ENCODE data around the gene SYNE1. TPM values are rescaled to one million over a fixed set of nuclear protein-coding genes. Genes with fewer than 3 reads are reported as not detected.

Gene SYNE1
- total and polyA plus RNA-seq, 2 of the 8 experiments (the other 6 are each of a cell fraction or from before 2014, with no cell fraction given): 2.8 to 5.5 TPM

DNA sequence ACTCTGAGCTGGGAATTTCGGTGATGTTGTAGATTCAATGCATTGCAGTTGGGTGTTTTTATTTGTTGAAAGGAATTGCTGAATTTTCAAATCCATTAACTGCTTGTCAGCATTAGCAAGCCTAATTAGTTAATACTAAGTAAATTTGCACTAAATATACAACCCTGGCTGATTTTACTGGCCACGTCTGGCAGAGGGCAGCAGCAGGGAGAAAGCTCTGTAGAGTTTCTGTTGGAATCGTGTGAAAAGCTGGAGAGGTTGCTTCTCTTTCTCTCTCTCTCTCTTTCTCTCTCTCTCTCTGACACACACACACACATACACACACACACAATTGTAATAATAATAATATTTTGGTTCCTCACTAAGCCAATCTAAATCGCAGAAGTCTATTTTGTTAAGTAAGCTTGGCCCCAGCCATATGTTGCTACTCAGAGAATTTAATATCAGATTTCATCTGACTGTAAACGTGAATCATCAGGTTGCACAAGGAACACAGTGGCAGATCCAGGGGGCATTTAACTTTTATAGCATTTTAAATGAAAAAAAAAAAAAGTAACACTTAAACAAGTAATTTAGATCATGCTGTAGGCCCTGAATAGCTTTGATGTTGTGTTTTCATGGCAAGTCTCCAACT lies 540.2 kb downstream of the SYNE1 start:
- no peaks in the 10 kb centered on the region for H4K20me1 ChIP-seq (replicated peaks in 1 of 2; ENCODE audit: control insufficient read depth in 1 of 2, insufficient read depth in 2 of 2, low read length in 2 of 2)
- H3K9me3 ChIP-seq (ENCODE audit: insufficient read depth in 2 of 2, low read depth in 1 of 2, low read length in 1 of 2): no peaks in the 10 kb centered on the region
- no peak overlapping the region for H3K9ac ChIP-seq (replicated peaks in 1 of 4; ENCODE audit: extremely low read depth in 1 of 4, low read depth in 3 of 4, low read length in 3 of 4)
- H3K79me1 ChIP-seq (ENCODE audit: low read depth, low read length): no peaks in the 10 kb centered on the region
- H4K5ac ChIP-seq (ENCODE audit: insufficient read length, low read depth, low read length): no peak overlapping the region
- peaks cover 0 to 3% (median 1%) of the 10 kb centered on the region in 4 experiments; a peak in 2 of 7 replicates for H3K4me1 ChIP-seq (replicated peaks in 1 of 4; ENCODE audit: control insufficient read depth in 3 of 4, insufficient read depth in 4 of 4, low read length in 3 of 4)
- H3K79me2 ChIP-seq (ENCODE audit: control insufficient read depth in 1 of 2, insufficient read depth in 2 of 2, low read length in 2 of 2): no peaks in the 10 kb centered on the region
- POLR2A ChIA-PET (ENCODE audit: partially characterized antibody): interaction anchor here (0.7 kb wide), 1 partner anchor 140 kb away, joined by 3 read pairs; no protein-coding TSS in a partner anchor
- H3K18ac ChIP-seq (ENCODE audit: extremely low read depth, low read length): no peak overlapping the region
- H3K23ac ChIP-seq (ENCODE audit: insufficient read length): no peak overlapping the region
- no peak overlapping the region for H2BK20ac ChIP-seq (ENCODE audit: low read length)
- H2BK120ac ChIP-seq (replicated peaks; ENCODE audit: low read depth, low read length): no peak overlapping the region
- H3K4ac ChIP-seq (replicated peaks; ENCODE audit: insufficient read length, low read depth, low read length): no peak overlapping the region
- CTCF ChIA-PET (ENCODE audit: partially characterized antibody): interaction anchor here (0.9 to 5.2 kb wide), 5 partner anchors 12 to 28 kb away, joined by 5 to 29 read pairs (median 6); no protein-coding TSS in a partner anchor
- H2BK15ac ChIP-seq (ENCODE audit: low read length): no peak overlapping the region
- no peak for DNase-seq (ENCODE audit: low read depth in 1 of 2, low spot score in 2 of 2)
- 69% methylated on average over 5 of the region's 5 CpGs; no CpG with 5 or more reads in 1 of the 2 experiments for WGBS, 2 experiments (ENCODE audit: extremely low coverage in 1 of 2, insufficient coverage in 1 of 2, insufficient read length in 1 of 2, insufficient replicate concordance in 2 of 2, low coverage in 1 of 2, low lambda C conversion rate in 2 of 2, missing lambda C conversion rate in 1 of 2)
- H3K36me3 ChIP-seq (ENCODE audit: control insufficient read depth in 2 of 4, insufficient read depth in 4 of 4, low read length in 3 of 4): no peaks in the 10 kb centered on the region
- H3K27me3 ChIP-seq (replicated peaks in 1 of 4; ENCODE audit: control insufficient read depth in 3 of 4, extremely low read depth in 1 of 4, insufficient read depth in 3 of 4, low read length in 3 of 4): no peaks in the 10 kb centered on the region
- H2AK5ac ChIP-seq (ENCODE audit: low read depth, low read length): no peak overlapping the region
- no peak overlapping the region for H2AFZ ChIP-seq (ENCODE audit: low read length)
- H3K4me3 ChIP-seq (ENCODE audit: extremely low read depth in 1 of 4, insufficient read depth in 2 of 4, low read depth in 3 of 4, low read length in 4 of 4): no peak overlapping the region
- H2BK12ac ChIP-seq (ENCODE audit: low read depth, low read length): no peak overlapping the region
- H3K27ac ChIP-seq (ENCODE audit: low read depth, low read length): no peak overlapping the region
- H3K4me2 ChIP-seq (ENCODE audit: insufficient read depth in 1 of 2, low read depth in 2 of 2, low read length in 2 of 2): no peak overlapping the region
- no peak overlapping the region for H3K56ac ChIP-seq (replicated peaks; ENCODE audit: insufficient read length, low read depth, low read length)
- no peak overlapping the region for H2BK5ac ChIP-seq (ENCODE audit: low read depth, low read length)
- TF ChIP-seq CHD1 (IDR thresholded peaks at IDR 0.05; ENCODE audit: low read depth, low read length): no peak
- TF ChIP-seq, protein P1, sequence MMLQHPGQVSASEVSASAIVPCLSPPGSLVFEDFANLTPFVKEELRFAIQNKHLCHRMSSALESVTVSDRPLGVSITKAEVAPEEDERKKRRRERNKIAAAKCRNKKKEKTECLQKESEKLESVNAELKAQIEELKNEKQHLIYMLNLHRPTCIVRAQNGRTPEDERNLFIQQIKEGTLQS (IDR thresholded peaks at IDR 0.05; ENCODE audit: insufficient read depth, low read depth, low read length): no peak
- no peak for TF ChIP-seq ZNF274 (IDR thresholded peaks at IDR 0.05; ENCODE audit: borderline replicate concordance, extremely low read depth, low read length)
- no peak for TF ChIP-seq KDM4A (IDR thresholded peaks at IDR 0.05; ENCODE audit: low read depth, low read length, severe bottlenecking)
- TF ChIP-seq JUND (IDR thresholded peaks at IDR 0.05; ENCODE audit: low read length): no peak
- no peak for TF ChIP-seq SIX5 (IDR thresholded peaks at IDR 0.05; ENCODE audit: low read depth, low read length)
- no peaks in the 10 kb centered on the region for H3K23me2 ChIP-seq (ENCODE audit: low read depth, low read length)
- no peak for FAIRE-seq
- no peak overlapping the region for H3K14ac ChIP-seq (ENCODE audit: insufficient read length)
- H4K91ac ChIP-seq (replicated peaks; ENCODE audit: insufficient read length, low read length): no peak overlapping the region
- H4K8ac ChIP-seq (ENCODE audit: extremely low read depth, insufficient read depth, low read length): no peak overlapping the region

All from H1 (cell line).